ENCODE results near the gene DCC.

DCC gene

GRCh38 chr18:52481116-52481515 is 141.1 kb downstream of the DCC start:
- no peaks in the 10 kb centered on the region for H3K4me1 ChIP-seq (ENCODE audit: insufficient read depth, low read length, poor library complexity, severe bottlenecking)

GRCh38 chr18:52484977-52485376 is 145.0 kb downstream of the DCC start:
- H3K36me3 ChIP-seq (ENCODE audit: insufficient read depth, low read length) = no peaks in the 10 kb centered on the region
- no peak overlapping the region for H3K9ac ChIP-seq (ENCODE audit: low read depth, low read length, poor library complexity, severe bottlenecking)
- H3K4me1 ChIP-seq (ENCODE audit: insufficient read depth, low read length, poor library complexity, severe bottlenecking) = no peaks in the 10 kb centered on the region
- no peaks in the 10 kb centered on the region for H3F3A ChIP-seq (ENCODE audit: low read depth)
- no peak overlapping the region for H2AFZ ChIP-seq (ENCODE audit: low read length)
- no peaks in the 10 kb centered on the region for H3K9me3 ChIP-seq (ENCODE audit: insufficient read depth, low read depth, low read length)
- TF ChIP-seq EZH2phosphoT487 (IDR thresholded peaks at IDR 0.05; ENCODE audit: borderline replicate concordance) (no peak), CTCF (conservative IDR thresholded peaks at IDR 0.05; ENCODE audit: low read length) (no peak)
- no peaks in the 10 kb centered on the region for H3K9me2 ChIP-seq (replicated peaks; ENCODE audit: low read depth, low read length)
- H4K20me1 ChIP-seq (ENCODE audit: insufficient read depth, low read length, poor library complexity, severe bottlenecking) = no peaks in the 10 kb centered on the region
- H3K79me2 ChIP-seq (ENCODE audit: insufficient read depth, low read length) = no peaks in the 10 kb centered on the region
- H3K27me3 ChIP-seq (ENCODE audit: insufficient read depth, low read length, poor library complexity, severe bottlenecking) = no peaks in the 10 kb centered on the region
- no peak overlapping the region for H3K4me3 ChIP-seq (ENCODE audit: low read length, poor library complexity, severe bottlenecking)
- H3K4me2 ChIP-seq (ENCODE audit: low read depth, low read length, poor library complexity, severe bottlenecking) = no peak overlapping the region

More at GRCh38 chr18:52481116-52481515, 141.1 kb downstream of the DCC start:
- Histone ChIP-seq H3K4me3 (ENCODE audit: low read length, poor library complexity, severe bottlenecking) (no peak overlapping the region), H4K20me1 (ENCODE audit: insufficient read depth, low read length, poor library complexity, severe bottlenecking) (no peaks in the 10 kb centered on the region), H3K79me2 (ENCODE audit: insufficient read depth, low read length) (no peaks in the 10 kb centered on the region), H3K9me3 (ENCODE audit: insufficient read depth, low read depth, low read length) (no peaks in the 10 kb centered on the region), H3K36me3 (ENCODE audit: insufficient read depth, low read length) (no peaks in the 10 kb centered on the region), H3K4me2 (ENCODE audit: low read depth, low read length, poor library complexity, severe bottlenecking) (no peak overlapping the region), H3K9me2 (replicated peaks; ENCODE audit: low read depth, low read length) (no peaks in the 10 kb centered on the region), H3K27me3 (ENCODE audit: insufficient read depth, low read length, poor library complexity, severe bottlenecking) (no peaks in the 10 kb centered on the region), H3F3A (ENCODE audit: low read depth) (no peaks in the 10 kb centered on the region), H3K9ac (ENCODE audit: low read depth, low read length, poor library complexity, severe bottlenecking) (no peak overlapping the region), H2AFZ (ENCODE audit: low read length) (no peak overlapping the region)
- TF ChIP-seq CTCF (conservative IDR thresholded peaks at IDR 0.05; ENCODE audit: low read length) = no peak
- TF ChIP-seq EZH2phosphoT487 (IDR thresholded peaks at IDR 0.05; ENCODE audit: borderline replicate concordance) = no peak

- H3K9ac ChIP-seq (ENCODE audit: low read depth, low read length, poor library complexity, severe bottlenecking) = no peak overlapping the region
- no peaks in the 10 kb centered on the region for H3F3A ChIP-seq (ENCODE audit: low read depth)
- H3K4me1 ChIP-seq (ENCODE audit: insufficient read depth, low read length, poor library complexity, severe bottlenecking) = no peaks in the 10 kb centered on the region
- H3K9me3 ChIP-seq (ENCODE audit: insufficient read depth, low read depth, low read length) = no peaks in the 10 kb centered on the region
- no peak overlapping the region for H3K4me3 ChIP-seq (ENCODE audit: low read length, poor library complexity, severe bottlenecking)
- no peaks in the 10 kb centered on the region for H4K20me1 ChIP-seq (ENCODE audit: insufficient read depth, low read length, poor library complexity, severe bottlenecking)
- H3K4me2 ChIP-seq (ENCODE audit: low read depth, low read length, poor library complexity, severe bottlenecking) = no peak overlapping the region
- no peaks in the 10 kb centered on the region for H3K36me3 ChIP-seq (ENCODE audit: insufficient read depth, low read length)
- H3K9me2 ChIP-seq (replicated peaks; ENCODE audit: low read depth, low read length) = no peaks in the 10 kb centered on the region
- no peak for TF ChIP-seq EZH2phosphoT487 (IDR thresholded peaks at IDR 0.05; ENCODE audit: borderline replicate concordance)
- TF ChIP-seq CTCF (conservative IDR thresholded peaks at IDR 0.05; ENCODE audit: low read length) = no peak
- H2AFZ ChIP-seq (ENCODE audit: low read length) = no peak overlapping the region
- no peaks in the 10 kb centered on the region for H3K27me3 ChIP-seq (ENCODE audit: insufficient read depth, low read length, poor library complexity, severe bottlenecking)
- no peaks in the 10 kb centered on the region for H3K79me2 ChIP-seq (ENCODE audit: insufficient read depth, low read length)
These were observed 146.1 kb downstream of the DCC start for GRCh38 chr18:52486052-52486451.

Measured in Loucy (cell line).